ENCODE data around the gene EGLN3. TPM values are rescaled to one million over a fixed set of nuclear protein-coding genes. Genes with fewer than 3 reads are reported as not detected.

The EGLN3 gene
- total RNA-seq, 6 donors from 2014 or later = 2.9 to 12.6 (median 8.5) TPM

DNA sequence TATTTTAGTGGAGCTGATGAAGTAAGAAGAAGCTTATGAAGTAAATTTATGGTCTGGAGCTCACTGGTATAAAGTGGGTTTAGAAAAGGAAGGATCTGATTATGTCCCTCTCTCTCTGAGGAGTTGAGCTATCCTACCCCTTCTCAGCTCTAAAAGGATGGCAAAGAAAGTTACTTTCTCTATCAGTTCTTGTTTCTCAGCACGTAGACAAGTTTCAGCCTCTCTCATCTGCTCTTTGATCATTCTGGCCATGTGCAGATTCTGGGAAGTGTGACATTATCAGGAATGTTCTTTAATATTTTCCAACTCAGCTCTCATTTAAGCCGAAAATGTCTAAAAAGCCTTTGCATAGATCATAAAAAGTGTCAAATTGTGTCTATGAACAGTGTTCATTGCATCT lies 5.8 kb upstream of the EGLN3 start:
- no peak overlapping the region for H3K27ac ChIP-seq
- no peaks in the 10 kb centered on the region for H3K27me3 ChIP-seq
- TF ChIP-seq POLR2A (IDR thresholded peaks at IDR 0.05) (no peak), POLR2AphosphoS5 (IDR thresholded peaks at IDR 0.05) (no peak), EP300 (IDR thresholded peaks at IDR 0.05) (no peak)
- TF ChIP-seq, protein P1, sequence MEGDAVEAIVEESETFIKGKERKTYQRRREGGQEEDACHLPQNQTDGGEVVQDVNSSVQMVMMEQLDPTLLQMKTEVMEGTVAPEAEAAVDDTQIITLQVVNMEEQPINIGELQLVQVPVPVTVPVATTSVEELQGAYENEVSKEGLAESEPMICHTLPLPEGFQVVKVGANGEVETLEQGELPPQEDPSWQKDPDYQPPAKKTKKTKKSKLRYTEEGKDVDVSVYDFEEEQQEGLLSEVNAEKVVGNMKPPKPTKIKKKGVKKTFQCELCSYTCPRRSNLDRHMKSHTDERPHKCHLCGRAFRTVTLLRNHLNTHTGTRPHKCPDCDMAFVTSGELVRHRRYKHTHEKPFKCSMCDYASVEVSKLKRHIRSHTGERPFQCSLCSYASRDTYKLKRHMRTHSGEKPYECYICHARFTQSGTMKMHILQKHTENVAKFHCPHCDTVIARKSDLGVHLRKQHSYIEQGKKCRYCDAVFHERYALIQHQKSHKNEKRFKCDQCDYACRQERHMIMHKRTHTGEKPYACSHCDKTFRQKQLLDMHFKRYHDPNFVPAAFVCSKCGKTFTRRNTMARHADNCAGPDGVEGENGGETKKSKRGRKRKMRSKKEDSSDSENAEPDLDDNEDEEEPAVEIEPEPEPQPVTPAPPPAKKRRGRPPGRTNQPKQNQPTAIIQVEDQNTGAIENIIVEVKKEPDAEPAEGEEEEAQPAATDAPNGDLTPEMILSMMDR (IDR thresholded peaks at IDR 0.05) = no peak
- no peaks in the 10 kb centered on the region for H3K9me3 ChIP-seq
- 86 to 89% methylated on average over 2 of the region's 2 CpGs for WGBS, 2 donors
- no peaks in the 10 kb centered on the region for H3K36me3 ChIP-seq
- ATAC-seq (ENCODE audit: low FRiP score in 2 of 2) (no peak), DNase-seq (no peak)
- H3K4me3 ChIP-seq = no peak overlapping the region
- H3K4me1 ChIP-seq = peaks cover 0 to under 1% (median 0%) of the 10 kb centered on the region in 4 donors

GRCh38 chr14:33954016-33954598 lies 3.2 kb upstream of the EGLN3 start:
- TF ChIP-seq POLR2AphosphoS5 (IDR thresholded peaks at IDR 0.05) (no peak), EP300 (IDR thresholded peaks at IDR 0.05) (no peak), POLR2A (IDR thresholded peaks at IDR 0.05) (no peak)
- TF ChIP-seq, protein P1 (IDR thresholded peaks at IDR 0.05) = no peak
- WGBS, 2 donors = 59 to 65% methylated on average over 3 of the region's 3 CpGs
- H3K9me3 ChIP-seq = no peaks in the 10 kb centered on the region
- DNase-seq (no peak), ATAC-seq (ENCODE audit: low FRiP score in 2 of 2) (no peak)
- no peaks in the 10 kb centered on the region for H3K36me3 ChIP-seq
- no peak overlapping the region for H3K4me3 ChIP-seq
- H3K27ac ChIP-seq = no peak overlapping the region
- H3K27me3 ChIP-seq = peaks cover 0 to 8% (median 3%) of the 10 kb centered on the region in 4 donors
- peaks cover 10 to 18% (median 16%) of the 10 kb centered on the region in 4 donors for H3K4me1 ChIP-seq

- 76 to 79% methylated on average over 1 of the region's 1 CpG for WGBS, 2 donors
These were observed 1.7 kb upstream of the EGLN3 start for GRCh38 chr14:33952541-33952940.

DNA sequence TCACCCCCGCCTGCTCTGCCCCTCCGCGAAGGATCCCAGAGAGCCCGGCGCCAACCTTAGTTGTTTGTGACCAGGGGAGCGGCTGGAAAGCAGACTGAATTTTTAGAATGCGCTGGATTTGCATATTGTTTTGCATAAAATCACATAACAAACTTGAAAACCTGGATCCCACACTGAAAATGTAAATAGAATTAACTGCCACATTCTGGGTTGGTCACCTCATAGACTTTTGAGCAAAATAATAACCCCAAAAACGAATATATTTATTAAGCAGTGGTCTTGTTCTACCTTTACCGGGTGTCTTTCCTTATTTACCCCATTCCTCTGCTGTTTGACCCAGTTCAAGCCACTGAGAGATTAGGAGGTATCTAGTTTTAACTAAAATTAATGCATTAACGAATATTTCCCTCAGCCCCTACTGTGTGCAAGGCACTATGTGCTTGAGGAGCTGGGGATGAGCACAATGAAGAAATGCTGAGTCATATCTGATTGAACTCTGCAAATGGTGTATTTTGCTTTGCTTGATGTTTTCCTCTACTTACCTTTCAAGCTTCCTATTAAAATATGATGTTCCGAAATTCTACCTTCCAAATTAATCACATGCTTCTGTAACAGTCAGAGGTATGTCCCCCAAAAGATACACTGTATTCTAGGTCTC lies 438 bp upstream of the EGLN3 start:
- no peak for TF ChIP-seq POLR2A (IDR thresholded peaks at IDR 0.05)
- TF ChIP-seq POLR2AphosphoS5 (IDR thresholded peaks at IDR 0.05) = no peak
- TF ChIP-seq, protein P1 (IDR thresholded peaks at IDR 0.05) = no peak
- no peak for TF ChIP-seq EP300 (IDR thresholded peaks at IDR 0.05)
- Histone ChIP-seq H3K9me3 (no peaks in the 10 kb centered on the region), H3K27ac (no peak overlapping the region), H3K36me3 (no peaks in the 10 kb centered on the region), H3K27me3 (peaks cover 0 to 8% (median 3%) of the 10 kb centered on the region in 4 donors), H3K4me3 (peak overlapping the region in 3 of 4 donors; percentile 47 to 73 (median 71)), H3K4me1 (peaks cover 10 to 18% (median 16%) of the 10 kb centered on the region in 4 donors)
- ATAC-seq (ENCODE audit: low FRiP score in 2 of 2) = no peak
- WGBS, 2 donors = 13 to 15% methylated on average over 10 to 11 of the region's 11 CpGs
- DNase-seq = no peak

More at GRCh38 chr14:33952541-33952940, 1.7 kb upstream of the EGLN3 start:
- Histone ChIP-seq H3K4me3 (no peak overlapping the region), H3K27me3 (peaks cover 0 to 8% (median 3%) of the 10 kb centered on the region in 4 donors), H3K36me3 (no peaks in the 10 kb centered on the region), H3K9me3 (no peaks in the 10 kb centered on the region), H3K27ac (no peak overlapping the region), H3K4me1 (peaks cover 10 to 18% (median 16%) of the 10 kb centered on the region in 4 donors)
- ATAC-seq (ENCODE audit: low FRiP score in 2 of 2) (no peak), DNase-seq (no peak)
- no peak for TF ChIP-seq EP300 (IDR thresholded peaks at IDR 0.05)
- TF ChIP-seq POLR2A (IDR thresholded peaks at IDR 0.05) = no peak
- TF ChIP-seq, protein P1 (IDR thresholded peaks at IDR 0.05) = no peak
- TF ChIP-seq POLR2AphosphoS5 (IDR thresholded peaks at IDR 0.05) = no peak

Data from upper lobe of left lung (tissue), 6 donors.